ENCODE results near the gene UBE3B.
A peak's percentile ranks its signal among the peaks of the same experiment; 100 is the strongest.

Gene UBE3B

GRCh38 chr12:109555431-109556315 is 78.2 kb downstream of the UBE3B start:
- no peak for DNase-seq

GRCh38 chr12:109557200-109557599 is 79.8 kb downstream of the UBE3B start:
- DNase-seq: no peak

GRCh38 chr12:109557805-109558204 is 80.4 kb downstream of the UBE3B start:
- DNase-seq: no peak

- no peak for DNase-seq
Observed at GRCh38 chr12:109558374-109559199, 81.2 kb downstream of the UBE3B start.

GRCh38 chr12:109559200-109559505 is 81.7 kb downstream of the UBE3B start:
- DNase-seq: no peak

- DNase-seq: no peak
Observed at GRCh38 chr12:109559601-109560000, 82.2 kb downstream of the UBE3B start.

GRCh38 chr12:109560867-109561710 is 83.7 kb downstream of the UBE3B start:
- no peak for DNase-seq

- no peak for DNase-seq
Observed at GRCh38 chr12:109561711-109562030, 84.2 kb downstream of the UBE3B start.

GRCh38 chr12:109562871-109563270 is 85.4 kb downstream of the UBE3B start:
- DNase-seq: no peak

GRCh38 chr12:109563291-109564284 is 86.2 kb downstream of the UBE3B start:
- no peak for DNase-seq

- DNase-seq: no peak
Observed at GRCh38 chr12:109566424-109566823, 89.0 kb downstream of the UBE3B start.

GRCh38 chr12:109567296-109567695 is 89.9 kb downstream of the UBE3B start:
- DNase-seq: no peak

GRCh38 chr12:109567967-109568366 is 90.5 kb downstream of the UBE3B start:
- DNase-seq: no peak

GRCh38 chr12:109568486-109568885 is 91.1 kb downstream of the UBE3B start:
- DNase-seq: no peak

GRCh38 chr12:109571773-109572505 is 94.5 kb downstream of the UBE3B start:
- no peak for DNase-seq

- no peak for DNase-seq
Observed at GRCh38 chr12:109572506-109572845, 95.0 kb downstream of the UBE3B start.

- DNase-seq: peak; percentile 95
Observed at GRCh38 chr12:109573029-109573913, 95.8 kb downstream of the UBE3B start, which contains the start of the genes MMAB and MVK. MMAB (minus strand) TSS chr12:109573504; CDS start chr12:109573480, 24 bp downstream. MVK (plus strand) TSS chr12:109573794; CDS start chr12:109574823, 1,029 bp downstream.

- DNase-seq: no peak
Observed at GRCh38 chr12:109573914-109574244, 96.4 kb downstream of the UBE3B start.

GRCh38 chr12:109575683-109576082 is 98.2 kb downstream of the UBE3B start:
- no peak for DNase-seq

- DNase-seq: no peak
Observed at GRCh38 chr12:109577311-109577710, 99.9 kb downstream of the UBE3B start.
